Esophagus muscularis mucosa (tissue), 4 donors: ENCODE measurements around the gene PTGES. TPM values are rescaled to one million over a fixed set of nuclear protein-coding genes. Genes with fewer than 3 reads are reported as not detected.
"Not testable (repeated sequence)": the region's sequence is repeated elsewhere in the genome, so short reads cannot be mapped to it uniquely, and the experiment has no call there.

Experiments used
- DNase-seq: peaks from one replicate; pipeline ENCODE4 v3.0.0-alpha.2; 2017; ENCODE audit errors: extremely low spot score
- H3K27ac ChIP-seq, 4 donors: fragments of 200-600 bp; sonication (generic); replicated peaks in 1 of 4; 1 replicate in 3 of 4; 2 replicates in 1 of 4; pipeline ENCODE4 v1.5.1; 2016 to 2019; ENCODE audit warnings: mild to moderate bottlenecking in 1 of 4
- H3K27me3 ChIP-seq, 4 donors: fragments of 200-600 bp; sonication (generic); one replicate each; pipeline versions ENCODE4 v1.5.1 to v1.6.0; 2016 to 2019
- H3K36me3 ChIP-seq, 4 donors: fragments of 200-600 bp; sonication (generic); one replicate each; pipeline ENCODE4 v1.5.1; 2016 to 2019
- H3K4me1 ChIP-seq, 4 donors: fragments of 200-600 bp; sonication (generic); one replicate each; pipeline ENCODE4 v1.5.1; 2016 to 2019
- H3K4me3 ChIP-seq, 4 donors: fragments of 200-600 bp; sonication (generic); 1 replicate in 2 of 4; 2 replicates in 2 of 4; pipeline ENCODE4 v1.5.1; 2016 to 2019; ENCODE audit warnings: mild to moderate bottlenecking in 4 of 4, moderate library complexity in 1 of 4
- H3K9me3 ChIP-seq, 4 donors: fragments of 200-600 bp; sonication (generic); 1 replicate in 3 of 4; 2 replicates in 1 of 4; pipeline ENCODE4 v1.5.1; 2016 to 2019
- EP300 ChIP-seq: sonication (generic); formaldehyde crosslinking; IDR thresholded peaks from one replicate; pipeline ENCODE4 v1.6.1; 2017; ENCODE audit warnings: antibody characterized with exemption
- POLR2A ChIP-seq: fragments of 450-650 bp; IDR thresholded peaks from one replicate; pipeline ENCODE4 v1.6.1; 2017; ENCODE audit warnings: antibody characterized with exemption, moderate library complexity, mild to moderate bottlenecking, low read depth
- POLR2AphosphoS5 ChIP-seq, 2 donors: sonication (generic); formaldehyde crosslinking; IDR thresholded peaks; one replicate each; pipeline ENCODE4 v1.6.1; 2017; ENCODE audit warnings: antibody characterized with exemption in 2 of 2
- WGBS: methylation state at CpG from one replicate; pipeline ENCODE4 v1.1.5; 2018; 5-methylcytosine and 5-hydroxymethylcytosine counted together
- intact Hi-C: fragments of 100-400 bp; cut with DNase I; formaldehyde crosslinking; loops from one replicate; pipeline ENCODE4 v1.15.1; 2023
- total RNA-seq, 4 donors: library from RNA; depleted of rRNA; stranded (reverse); fragments of >200 nt; gene quantifications; one replicate each; pipeline versions ENCODE4 v1.1.0 to v1.2.1, GENCODE V29; 2016
- TF ChIP-seq, protein P1 (sequence below), 3 experiments: fragments of 200-600 bp in 2 of 3; fragments of 450-650 bp in 1 of 3; sonication (generic) in 2 of 3; IDR thresholded peaks; one replicate each; pipeline ENCODE4 v1.5.1; 2017 to 2019; ENCODE audit warnings: antibody characterized with exemption in 3 of 3, mild to moderate bottlenecking in 2 of 3, moderate library complexity in 1 of 3

PTGES gene
- total RNA-seq, 4 donors from 2014 or later, result 1.7 to 4.6 (median 4.3) TPM

DNA sequence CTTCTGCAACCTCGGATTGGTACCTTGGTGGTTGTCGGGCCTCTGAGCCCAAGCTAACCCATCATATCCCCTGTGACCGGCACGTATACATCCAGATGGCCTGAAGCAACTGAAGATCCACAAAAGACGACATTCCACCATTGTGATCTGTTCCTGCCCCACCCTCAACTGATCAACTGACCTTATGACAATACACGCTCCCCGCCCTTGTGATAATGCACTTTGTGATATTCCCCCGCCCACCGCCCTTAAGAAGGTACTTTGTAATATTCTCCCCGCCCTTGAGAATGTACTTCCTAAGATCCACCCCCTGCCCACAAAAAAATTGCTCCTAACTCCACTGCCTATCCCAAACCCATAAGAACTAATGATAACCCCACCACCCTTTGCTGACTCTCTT is 33.6 kb upstream of the PTGES start:
- Histone ChIP-seq H3K4me1 (peaks cover 0 to 13% (median 3%) of the 10 kb centered on the region in 4 donors), H3K9me3 (no peaks in the 10 kb centered on the region), H3K36me3 (no peaks in the 10 kb centered on the region), H3K27me3 (peaks cover 0 to 11% (median 0%) of the 10 kb centered on the region in 4 donors), H3K4me3 (no peak overlapping the region), H3K27ac (no peak overlapping the region)
- DNase-seq, result no peak
- intact Hi-C loops, result loop anchor here (5.0 kb wide), 1 partner anchor 654 kb away; no protein-coding TSS in a partner anchor
- no peak for TF ChIP-seq EP300
- TF ChIP-seq, protein P1, sequence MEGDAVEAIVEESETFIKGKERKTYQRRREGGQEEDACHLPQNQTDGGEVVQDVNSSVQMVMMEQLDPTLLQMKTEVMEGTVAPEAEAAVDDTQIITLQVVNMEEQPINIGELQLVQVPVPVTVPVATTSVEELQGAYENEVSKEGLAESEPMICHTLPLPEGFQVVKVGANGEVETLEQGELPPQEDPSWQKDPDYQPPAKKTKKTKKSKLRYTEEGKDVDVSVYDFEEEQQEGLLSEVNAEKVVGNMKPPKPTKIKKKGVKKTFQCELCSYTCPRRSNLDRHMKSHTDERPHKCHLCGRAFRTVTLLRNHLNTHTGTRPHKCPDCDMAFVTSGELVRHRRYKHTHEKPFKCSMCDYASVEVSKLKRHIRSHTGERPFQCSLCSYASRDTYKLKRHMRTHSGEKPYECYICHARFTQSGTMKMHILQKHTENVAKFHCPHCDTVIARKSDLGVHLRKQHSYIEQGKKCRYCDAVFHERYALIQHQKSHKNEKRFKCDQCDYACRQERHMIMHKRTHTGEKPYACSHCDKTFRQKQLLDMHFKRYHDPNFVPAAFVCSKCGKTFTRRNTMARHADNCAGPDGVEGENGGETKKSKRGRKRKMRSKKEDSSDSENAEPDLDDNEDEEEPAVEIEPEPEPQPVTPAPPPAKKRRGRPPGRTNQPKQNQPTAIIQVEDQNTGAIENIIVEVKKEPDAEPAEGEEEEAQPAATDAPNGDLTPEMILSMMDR (IDR thresholded peaks at IDR 0.05), result no peak
- TF ChIP-seq POLR2AphosphoS5 (IDR thresholded peaks at IDR 0.05), result no peak
- TF ChIP-seq POLR2A, result no peak
- 84% methylated on average over 10 of the region's 10 CpGs for WGBS

- DNase-seq, result no peak
- Histone ChIP-seq H3K27ac (no peak overlapping the region), H3K27me3 (peaks cover 0 to 11% (median 0%) of the 10 kb centered on the region in 4 donors), H3K4me1 (peaks cover 0 to 13% (median 3%) of the 10 kb centered on the region in 4 donors), H3K36me3 (no peaks in the 10 kb centered on the region), H3K4me3 (no peak overlapping the region), H3K9me3 (no peaks in the 10 kb centered on the region)
- TF ChIP-seq POLR2A, result no peak
- TF ChIP-seq, protein P1 (IDR thresholded peaks at IDR 0.05), result no peak
- TF ChIP-seq EP300, result no peak
- no peak for TF ChIP-seq POLR2AphosphoS5 (IDR thresholded peaks at IDR 0.05)
- intact Hi-C loops, result loop anchor here (5.0 kb wide), 1 partner anchor 654 kb away; no protein-coding TSS in a partner anchor
- WGBS, result 80% methylated on average over 1 of the region's 1 CpG
Observed at GRCh38 chr9:129785866-129786265, 33.0 kb upstream of the PTGES start.

GRCh38 chr9:129784970-129785369 is 32.1 kb upstream of the PTGES start:
- H3K27me3 ChIP-seq, result peaks cover 0 to 11% (median 0%) of the 10 kb centered on the region in 4 donors
- not testable (repeated sequence) for DNase-seq, H3K36me3 ChIP-seq, H3K27ac ChIP-seq, H3K9me3 ChIP-seq, H3K4me3 ChIP-seq, H3K4me1 ChIP-seq
- intact Hi-C loops, result loop anchor here (5.0 kb wide), 1 partner anchor 653 kb away; no protein-coding TSS in a partner anchor
- 72% methylated on average over 11 of the region's 11 CpGs for WGBS

DNA sequence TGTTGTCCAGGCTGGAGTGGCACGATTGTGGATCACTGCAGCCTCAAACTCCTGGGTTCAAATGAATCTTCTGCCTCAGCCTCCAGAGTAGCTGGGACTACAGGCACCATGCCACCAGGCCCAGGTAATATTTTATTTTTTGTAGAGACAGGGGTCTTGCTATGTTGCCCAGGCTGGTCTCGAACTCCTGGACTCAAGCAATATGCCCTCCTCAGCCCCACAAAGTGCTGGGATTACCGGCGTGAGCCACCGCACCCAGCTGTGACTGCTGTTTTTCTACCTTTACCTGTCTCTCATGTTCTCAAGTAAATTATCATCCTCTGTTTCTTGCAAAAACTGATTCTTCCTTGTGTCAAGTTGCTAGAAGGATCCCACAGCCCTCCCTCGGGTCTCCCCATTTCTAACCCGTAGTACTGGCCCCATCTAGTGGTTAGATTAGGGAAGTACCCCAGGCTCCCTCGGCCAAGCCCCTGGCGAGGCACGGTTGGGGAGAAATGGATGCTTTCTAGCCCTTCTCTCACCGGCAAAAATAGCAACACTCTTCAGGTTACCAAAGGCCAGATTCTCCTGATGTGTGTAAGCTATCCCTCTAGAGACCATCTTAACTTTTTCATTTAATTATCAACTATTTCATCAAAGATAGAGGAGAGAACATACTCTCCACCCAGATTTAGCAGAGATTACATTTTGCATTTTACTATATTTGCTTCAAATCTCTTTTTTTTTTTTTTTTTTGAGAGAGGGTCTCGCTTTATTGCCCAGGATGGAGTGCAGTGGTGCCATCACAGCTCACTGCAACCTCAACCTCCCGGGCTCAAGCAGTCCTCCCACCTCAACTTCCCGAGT is 30.9 kb upstream of the PTGES start:
- Histone ChIP-seq H3K4me3 (no peak overlapping the region), H3K27me3 (peaks cover 0 to 11% (median 0%) of the 10 kb centered on the region in 4 donors), H3K9me3 (no peaks in the 10 kb centered on the region), H3K27ac (no peak overlapping the region), H3K4me1 (peaks cover 0 to 6% (median 0%) of the 10 kb centered on the region in 4 donors), H3K36me3 (no peaks in the 10 kb centered on the region)
- intact Hi-C loops, result loop anchor here (2.0 kb wide), 2 partner anchors 45 to 141 kb away; partner anchors contain the start of gene ASB6
- TF ChIP-seq, protein P1 (IDR thresholded peaks at IDR 0.05), result peak; percentile 94 to 98 (median 95)
- TF ChIP-seq EP300 (no peak), POLR2AphosphoS5 (IDR thresholded peaks at IDR 0.05) (peak in 1 of 2 donors; percentile 40)
- WGBS, result 35% methylated on average over 14 of the region's 14 CpGs
- DNase-seq, result peak; percentile 94

GRCh38 chr9:129781981-129782380 is 29.1 kb upstream of the PTGES start:
- TF ChIP-seq EP300 (no peak), POLR2AphosphoS5 (IDR thresholded peaks at IDR 0.05) (no peak), POLR2A (no peak)
- TF ChIP-seq, protein P1 (IDR thresholded peaks at IDR 0.05), result no peak
- Histone ChIP-seq H3K36me3 (no peaks in the 10 kb centered on the region), H3K27me3 (no peaks in the 10 kb centered on the region), H3K27ac (no peak overlapping the region), H3K4me3 (no peak overlapping the region), H3K9me3 (no peaks in the 10 kb centered on the region), H3K4me1 (peaks cover 7 to 18% (median 10%) of the 10 kb centered on the region in 4 donors)
- intact Hi-C loops, result loop anchor here (2.0 kb wide), 2 partner anchors 43 to 139 kb away; partner anchors contain the start of gene ASB6
- 71% methylated on average over 5 of the region's 5 CpGs for WGBS
- no peak for DNase-seq
